NCI-H524 (cell line): Measurements from ENCODE around the gene MEIS3.
A peak's percentile ranks its signal among the peaks of the same experiment; 100 is the strongest.
"Not testable (repeated sequence)": the region's sequence is repeated elsewhere in the genome, so short reads cannot be mapped to it uniquely, and the experiment has no call there.

Source experiments
- DNase-seq, 2 experiments: peaks; one replicate each; lab custom pipeline; 2025; lab: John Stamatoyannopoulos, UW

Gene MEIS3

GRCh38 chr19:47415953-47416642 is 3.2 kb downstream of the MEIS3 start:
- DNase-seq: no peak

DNA sequence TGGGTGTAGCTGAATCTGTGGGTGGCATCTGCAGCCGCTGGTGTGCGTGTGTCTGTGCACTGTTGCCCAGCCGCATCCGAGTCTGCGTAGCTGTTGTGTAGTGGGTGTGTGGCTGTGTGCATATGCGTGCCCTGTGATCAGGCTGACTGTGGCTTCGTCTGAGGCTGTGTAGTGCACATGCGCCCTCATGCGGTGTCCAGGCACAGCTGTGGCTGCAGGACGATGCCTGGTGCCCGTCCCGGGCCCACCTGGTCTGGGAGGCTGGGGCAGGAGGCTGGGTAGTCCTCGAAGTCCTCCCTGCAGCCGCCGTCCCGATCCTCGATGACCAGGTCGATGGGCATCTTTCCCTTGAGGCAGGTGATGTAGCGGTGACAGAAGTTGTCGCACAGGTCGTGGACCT is 4.9 kb downstream of the MEIS3 start:
- DNase-seq: peak; percentile 32 to 81

DNA sequence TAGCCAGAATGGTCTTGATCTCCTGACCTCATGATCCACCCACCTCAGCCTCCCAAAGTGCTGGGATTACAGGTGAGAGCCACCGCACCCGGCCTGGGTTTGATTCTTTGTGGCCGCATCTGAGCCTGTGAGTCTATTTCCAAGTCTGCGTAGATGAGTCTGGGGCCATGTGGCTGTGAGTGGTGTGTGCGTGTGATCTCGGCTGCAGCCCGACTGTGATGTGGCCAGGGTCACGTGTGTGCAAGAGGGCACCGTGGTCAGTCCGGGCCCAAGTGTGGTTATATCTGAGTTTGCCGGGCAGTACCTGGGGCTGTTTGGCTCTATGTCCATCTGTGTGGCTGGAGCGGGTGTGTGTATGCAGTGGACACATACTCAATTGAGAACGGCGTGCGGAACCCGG is 5.4 kb downstream of the MEIS3 start:
- DNase-seq: no peak

DNA sequence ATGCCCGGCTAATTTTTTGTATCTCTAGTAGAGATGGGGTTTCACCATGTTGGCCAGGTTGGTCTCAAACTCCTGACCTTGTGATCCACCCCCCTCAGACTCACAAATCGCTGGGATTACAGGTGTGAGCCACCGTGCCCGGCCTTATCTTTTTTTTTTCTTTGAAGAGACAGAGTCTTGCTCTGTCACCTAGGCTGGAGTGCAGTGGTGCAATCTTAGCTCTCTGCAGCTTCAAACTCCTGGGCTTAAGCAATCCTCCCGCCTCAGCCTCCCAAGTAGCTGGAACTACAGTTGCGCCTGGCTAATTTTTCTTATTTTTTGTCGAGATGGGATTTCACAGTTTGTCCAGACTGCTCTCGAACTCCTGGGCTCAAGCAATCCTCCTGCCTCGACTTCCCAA is 7.6 kb downstream of the MEIS3 start:
- not testable (repeated sequence) for DNase-seq

DNA sequence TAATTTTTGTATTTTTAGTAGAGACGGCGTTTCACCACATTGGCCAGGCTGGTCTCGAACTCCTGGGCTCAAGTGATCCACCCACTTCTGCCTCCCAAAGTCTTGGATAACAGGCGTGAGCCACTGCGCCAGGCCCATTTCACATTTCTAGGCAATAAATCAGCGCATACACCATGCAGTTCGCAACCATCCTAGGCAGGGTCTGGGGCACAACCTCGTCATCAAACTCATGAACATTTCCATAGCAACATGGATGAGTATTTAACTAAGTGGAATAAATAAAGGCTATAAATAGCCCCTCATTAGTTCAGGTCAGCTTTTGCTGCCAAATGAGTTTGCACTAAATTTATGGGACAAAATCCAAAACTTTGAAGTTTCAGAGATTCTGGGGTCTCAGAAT is 8.2 kb downstream of the MEIS3 start:
- DNase-seq: no peak

DNA sequence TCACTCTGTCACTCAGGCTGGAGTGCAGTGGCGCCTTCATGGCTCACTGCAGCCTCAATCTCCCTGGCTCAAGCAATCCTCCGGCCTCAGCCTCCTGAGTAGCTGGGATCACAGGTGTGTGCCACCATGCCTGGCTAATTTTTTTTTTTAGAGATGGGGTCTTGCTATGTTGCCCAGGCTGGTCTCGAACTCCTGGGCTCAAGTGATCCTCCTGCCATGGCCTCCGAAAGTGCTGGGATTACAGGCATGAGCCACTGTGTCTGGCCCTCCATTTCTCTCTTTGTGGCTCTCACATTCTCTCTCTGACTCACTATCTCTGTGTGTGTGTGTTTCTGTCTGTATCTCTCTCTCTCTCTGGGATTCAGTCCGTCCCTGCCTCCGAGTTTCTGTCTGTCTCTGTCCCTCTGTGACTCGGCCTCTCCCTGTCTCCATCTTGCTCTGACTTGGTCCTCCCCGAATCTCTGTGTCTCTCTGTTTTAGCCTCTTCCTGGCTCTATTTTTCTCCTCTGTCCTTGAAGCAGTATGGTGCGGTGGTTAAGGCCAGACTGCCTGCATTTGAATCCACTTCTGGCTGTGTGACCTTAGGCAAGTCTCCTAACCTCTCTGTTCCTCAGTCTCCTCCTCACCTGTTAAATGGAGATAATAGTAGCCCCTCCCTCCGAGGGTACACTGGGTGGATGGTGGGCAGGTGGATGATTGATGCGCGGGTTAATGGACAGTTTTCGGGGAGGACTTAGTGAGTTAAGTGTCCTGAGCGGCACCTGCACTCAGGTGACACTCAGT is 11.0 kb downstream of the MEIS3 start:
- no peak for DNase-seq

GRCh38 chr19:47407417-47407774 is 11.9 kb downstream of the MEIS3 start:
- DNase-seq: no peak

GRCh38 chr19:47406711-47407416 is 12.5 kb downstream of the MEIS3 start:
- no peak for DNase-seq

DNA sequence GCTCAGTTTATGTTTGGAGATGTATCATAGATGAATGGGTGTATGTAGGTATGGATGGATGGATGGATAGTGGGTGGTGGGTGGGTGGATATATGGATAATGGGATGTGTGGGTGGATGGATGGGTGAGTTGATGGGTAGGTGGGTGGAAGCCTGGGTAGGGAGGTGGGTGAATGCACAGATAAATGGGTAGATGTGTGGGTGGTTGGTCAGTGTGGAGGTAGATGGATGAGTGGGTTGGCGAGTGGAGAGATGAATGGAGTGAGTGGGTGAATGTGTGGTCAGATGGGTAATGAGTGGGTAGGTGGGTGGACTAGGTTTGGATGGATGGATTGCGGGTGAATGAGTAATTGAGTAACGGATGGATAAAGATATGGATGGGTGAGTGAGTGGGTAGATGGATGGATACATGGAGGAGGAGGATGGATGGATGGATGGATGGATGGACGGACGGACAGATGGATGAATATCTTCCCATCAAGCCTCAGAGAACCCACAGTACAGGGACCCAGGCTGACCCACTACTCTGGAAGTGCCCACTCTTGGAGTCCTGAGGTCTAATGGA is 13.4 kb downstream of the MEIS3 start:
- no peak for DNase-seq

GRCh38 chr19:47405197-47405550 is 14.2 kb downstream of the MEIS3 start:
- DNase-seq: no peak

DNA sequence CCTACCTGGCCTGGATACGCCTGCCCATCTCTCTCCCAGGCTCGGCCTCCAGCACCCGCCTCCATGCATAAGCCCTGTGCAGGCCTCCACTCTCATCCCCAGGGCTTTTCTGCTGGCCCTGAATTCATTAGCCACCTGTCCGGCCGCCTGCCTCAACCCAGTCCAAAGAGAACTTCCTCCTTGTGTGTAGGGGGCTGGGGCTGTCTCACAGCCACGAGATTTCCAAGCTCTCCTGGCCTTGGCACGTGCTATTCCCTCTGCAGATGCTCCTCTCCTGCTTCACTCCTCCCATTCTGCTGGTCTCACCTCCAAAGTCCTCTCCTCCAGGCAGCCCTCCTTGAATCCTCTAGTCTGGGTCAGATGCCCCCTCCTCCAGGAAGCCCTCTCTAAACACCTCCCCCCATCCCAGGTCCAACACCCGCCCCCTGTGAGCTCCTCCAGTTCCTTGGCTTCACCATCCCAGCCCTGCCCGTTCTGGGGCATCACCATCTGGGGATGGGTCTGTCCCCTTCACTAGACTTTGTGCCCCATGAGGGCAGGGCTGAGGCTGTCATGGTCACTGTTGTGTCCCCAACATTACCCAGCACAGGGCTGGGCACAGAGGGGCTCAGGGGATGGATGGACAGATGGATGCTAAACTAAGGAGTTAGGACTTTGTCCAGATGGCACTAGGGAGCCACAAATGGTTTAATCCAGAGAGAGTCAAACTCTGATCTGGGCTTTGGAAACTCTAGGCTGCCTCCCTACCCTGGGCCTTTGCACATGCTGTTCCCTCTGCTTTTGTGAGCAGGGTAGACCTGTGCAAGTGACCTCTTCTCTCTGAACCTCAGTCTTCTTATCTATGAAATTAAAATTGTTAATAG is 14.8 kb downstream of the MEIS3 start:
- DNase-seq: peak in 1 of 2 experiments; percentile 38

GRCh38 chr19:47402504-47402903 is 16.8 kb downstream of the MEIS3 start:
- DNase-seq: no peak

- no peak for DNase-seq
Observed at GRCh38 chr19:47398707-47399597, 20.4 kb downstream of the MEIS3 start.

GRCh38 chr19:47391510-47392223 is 27.7 kb downstream of the MEIS3 start:
- peak in 1 of 2 experiments; percentile 69 for DNase-seq

DNA sequence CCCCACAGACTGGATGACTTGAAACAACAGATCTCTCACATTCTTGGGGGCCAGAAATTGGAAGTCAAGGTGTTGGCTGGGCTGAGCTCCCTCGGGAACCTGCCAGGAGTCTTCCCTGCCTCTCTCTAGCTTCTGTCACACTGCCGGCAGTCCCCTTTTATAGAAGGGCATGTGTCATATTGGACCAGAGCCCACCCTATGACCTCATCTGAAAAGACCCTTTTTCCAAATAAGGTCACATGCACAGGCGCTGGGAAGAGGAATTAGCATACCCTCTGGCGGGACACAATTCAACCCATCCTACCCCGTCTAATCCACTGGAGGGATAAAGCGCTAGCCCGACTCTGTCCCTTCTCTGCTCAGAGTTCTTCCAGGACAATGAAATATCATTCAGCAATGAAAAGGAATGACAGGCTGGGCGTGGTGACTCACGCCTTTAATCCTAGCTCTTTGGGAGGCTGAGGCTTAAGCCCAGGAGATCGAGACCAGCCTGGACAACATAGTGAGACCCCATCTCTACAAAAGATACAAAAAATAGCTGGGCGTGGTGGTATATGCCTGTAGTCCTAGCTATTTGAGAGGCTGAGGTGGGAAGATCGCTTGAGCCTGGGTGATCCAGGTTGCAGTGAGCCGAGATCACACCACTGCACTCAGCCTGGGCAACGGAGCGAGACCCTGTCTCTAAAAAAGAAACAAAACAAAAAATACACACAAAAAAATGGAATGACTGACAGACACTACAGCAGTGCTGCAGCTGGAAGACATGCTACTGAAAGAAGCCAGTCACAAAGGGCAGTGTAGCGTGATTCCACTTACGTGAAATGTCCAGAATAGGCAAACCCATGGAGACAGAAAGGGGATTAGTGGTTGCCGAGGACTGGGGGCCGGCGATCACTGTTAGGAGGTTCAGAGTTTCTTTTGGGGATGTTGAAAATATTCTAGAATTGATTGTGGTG is 28.5 kb downstream of the MEIS3 start:
- DNase-seq: no peak

DNA sequence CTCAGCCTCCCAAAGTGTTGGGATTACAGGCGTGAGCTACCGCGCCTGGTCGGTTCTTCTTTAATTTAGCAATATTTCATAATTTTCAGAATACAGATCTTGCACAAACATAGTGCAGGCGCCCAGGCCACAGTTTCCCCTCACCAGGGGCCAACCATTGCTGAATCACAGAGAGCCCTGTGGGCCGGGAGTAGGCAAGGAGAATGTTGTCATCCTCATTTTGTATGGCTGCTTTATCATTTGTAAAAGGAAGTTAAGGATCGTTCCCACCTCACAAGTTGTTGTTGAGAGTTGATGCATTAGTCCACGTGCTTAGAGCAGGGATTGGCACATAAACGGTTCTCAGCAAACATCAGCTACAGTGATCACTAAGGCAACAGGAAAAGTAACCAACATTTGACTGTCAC is 30.2 kb downstream of the MEIS3 start:
- DNase-seq: no peak

- not testable (repeated sequence) for DNase-seq
Observed at GRCh38 chr19:47388721-47389120, 30.6 kb downstream of the MEIS3 start.

DNA sequence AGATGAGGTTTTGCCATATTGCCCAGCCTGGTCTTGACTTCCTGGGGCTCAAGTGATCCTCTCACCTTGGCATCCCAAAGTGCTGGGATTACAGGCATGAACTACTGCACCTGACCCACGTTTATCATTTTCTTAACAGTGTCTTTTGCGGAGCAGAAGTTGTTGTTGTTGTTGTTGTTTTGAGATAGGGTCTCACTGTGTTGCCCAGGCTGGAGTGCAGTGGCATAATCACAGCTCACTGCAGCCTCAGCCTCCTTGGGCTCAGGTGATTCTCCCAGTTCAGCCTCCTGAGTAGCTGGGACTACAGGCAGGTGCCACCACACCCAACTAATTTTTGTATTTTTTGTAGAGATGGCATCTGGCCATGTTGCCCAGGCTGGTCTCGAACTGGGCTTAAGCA is 31.7 kb downstream of the MEIS3 start:
- not testable (repeated sequence) for DNase-seq

- not testable (repeated sequence) for DNase-seq
Observed at GRCh38 chr19:47386582-47386981, 32.7 kb downstream of the MEIS3 start.
